Epithelial cell of esophagus (primary cell): Measurements from ENCODE around the gene EMC8.

Experiments
- DNase-seq: peaks from one replicate; pipeline ENCODE4 v3.0.0; 2010; ENCODE audit warnings: low read depth
- H3K4me3 ChIP-seq: 2 replicates; pipeline ENCODE4 v1.5.1; 2011; ENCODE audit warnings: mild to moderate bottlenecking, low read length, control low read depth
- TF ChIP-seq, protein P1 (sequence below): IDR thresholded peaks from 2 replicates; pipeline ENCODE4 v1.5.1; 2011; ENCODE audit warnings: low read depth, mild to moderate bottlenecking, low read length, control low read depth, inconsistent platforms; ENCODE audit not compliant: insufficient read depth; ENCODE audit errors: missing control alignments

Gene EMC8

GRCh38 chr16:85755929-85756768, 43.2 kb downstream of the EMC8 start:
- no peak for DNase-seq

GRCh38 chr16:85754413-85754812, 44.9 kb downstream of the EMC8 start:
- no peak overlapping the region for H3K4me3 ChIP-seq
- no peak for DNase-seq
- TF ChIP-seq, protein P1, sequence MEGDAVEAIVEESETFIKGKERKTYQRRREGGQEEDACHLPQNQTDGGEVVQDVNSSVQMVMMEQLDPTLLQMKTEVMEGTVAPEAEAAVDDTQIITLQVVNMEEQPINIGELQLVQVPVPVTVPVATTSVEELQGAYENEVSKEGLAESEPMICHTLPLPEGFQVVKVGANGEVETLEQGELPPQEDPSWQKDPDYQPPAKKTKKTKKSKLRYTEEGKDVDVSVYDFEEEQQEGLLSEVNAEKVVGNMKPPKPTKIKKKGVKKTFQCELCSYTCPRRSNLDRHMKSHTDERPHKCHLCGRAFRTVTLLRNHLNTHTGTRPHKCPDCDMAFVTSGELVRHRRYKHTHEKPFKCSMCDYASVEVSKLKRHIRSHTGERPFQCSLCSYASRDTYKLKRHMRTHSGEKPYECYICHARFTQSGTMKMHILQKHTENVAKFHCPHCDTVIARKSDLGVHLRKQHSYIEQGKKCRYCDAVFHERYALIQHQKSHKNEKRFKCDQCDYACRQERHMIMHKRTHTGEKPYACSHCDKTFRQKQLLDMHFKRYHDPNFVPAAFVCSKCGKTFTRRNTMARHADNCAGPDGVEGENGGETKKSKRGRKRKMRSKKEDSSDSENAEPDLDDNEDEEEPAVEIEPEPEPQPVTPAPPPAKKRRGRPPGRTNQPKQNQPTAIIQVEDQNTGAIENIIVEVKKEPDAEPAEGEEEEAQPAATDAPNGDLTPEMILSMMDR, result no peak

More at GRCh38 chr16:85755929-85756768, 43.2 kb downstream of the EMC8 start:
- TF ChIP-seq, protein P1, result no peak
- no peak overlapping the region for H3K4me3 ChIP-seq

- TF ChIP-seq, protein P1, result no peak
- H3K4me3 ChIP-seq, result no peak overlapping the region
- no peak for DNase-seq
These were observed 45.4 kb downstream of the EMC8 start for GRCh38 chr16:85753976-85754375.

GRCh38 chr16:85753559-85753958, 45.8 kb downstream of the EMC8 start:
- peak; percentile 74 for DNase-seq
- no peak overlapping the region for H3K4me3 ChIP-seq
- TF ChIP-seq, protein P1, result no peak

DNA sequence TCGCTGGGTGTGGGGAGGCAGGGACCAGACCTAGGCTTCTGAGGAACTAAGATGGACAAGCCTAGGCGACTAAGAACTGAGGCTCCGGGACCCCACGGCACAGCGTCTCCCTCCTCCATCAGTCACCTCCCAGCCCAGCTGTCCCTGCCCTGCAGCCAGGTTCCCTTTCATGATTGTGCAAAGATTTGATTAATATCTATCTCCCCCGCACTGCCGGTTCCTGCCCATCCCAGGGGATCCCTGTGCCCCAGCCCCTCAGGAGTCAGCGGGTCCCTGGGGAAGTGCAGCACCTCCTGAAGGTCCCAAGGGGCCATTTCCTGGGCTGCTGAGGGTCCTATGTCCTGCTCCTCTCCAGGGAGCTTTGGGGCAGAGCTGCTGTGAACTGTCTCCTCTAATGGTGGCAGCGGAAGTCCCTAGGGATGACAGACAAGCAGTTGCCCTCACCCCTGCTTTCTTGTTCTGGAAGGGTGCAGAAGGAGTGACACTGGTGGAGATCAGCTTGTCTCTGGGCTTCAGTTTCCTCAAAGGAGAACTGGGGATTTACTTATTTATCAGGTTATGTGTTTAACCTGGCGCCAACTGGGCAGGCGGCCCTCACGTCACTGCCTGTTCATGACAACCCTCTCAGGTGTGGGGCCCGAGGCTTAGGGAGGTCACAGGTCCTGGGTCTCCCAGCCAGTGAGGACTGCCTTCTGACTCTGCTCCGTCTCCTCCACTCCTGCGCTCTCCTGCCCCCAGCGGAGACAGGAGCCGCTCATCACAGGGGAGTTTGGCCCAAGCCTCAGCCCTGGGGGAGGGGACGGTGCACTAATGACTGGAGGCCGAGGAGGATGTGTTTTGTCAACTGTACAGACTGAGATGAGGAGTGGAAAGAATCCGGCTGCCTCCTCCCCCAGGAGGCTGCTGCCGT, 46.6 kb downstream of the EMC8 start:
- DNase-seq, result peak; percentile 39
- no peak overlapping the region for H3K4me3 ChIP-seq
- TF ChIP-seq, protein P1, result peak; percentile 25

- TF ChIP-seq, protein P1, result no peak
- no peak overlapping the region for H3K4me3 ChIP-seq
These were observed 47.4 kb downstream of the EMC8 start for GRCh38 chr16:85751698-85752501.

More at GRCh38 chr16:85751698-85752501, 47.4 kb downstream of the EMC8 start:
- peak; percentile 92 for DNase-seq
